C4-2B (cell line): ENCODE results near the gene NAV2.

Source experiments
- ZFX ChIP-seq: fragments of 450-650 bp; IDR thresholded peaks from 2 replicates; pipeline ENCODE4 v1.6.1; 2017
- TF ChIP-seq, protein P1 (sequence below): fragments of 450-650 bp; conservative IDR thresholded peaks from 2 replicates; pipeline ENCODE4 v1.5.1; 2017; ENCODE audit warnings: mild to moderate bottlenecking

DNA sequence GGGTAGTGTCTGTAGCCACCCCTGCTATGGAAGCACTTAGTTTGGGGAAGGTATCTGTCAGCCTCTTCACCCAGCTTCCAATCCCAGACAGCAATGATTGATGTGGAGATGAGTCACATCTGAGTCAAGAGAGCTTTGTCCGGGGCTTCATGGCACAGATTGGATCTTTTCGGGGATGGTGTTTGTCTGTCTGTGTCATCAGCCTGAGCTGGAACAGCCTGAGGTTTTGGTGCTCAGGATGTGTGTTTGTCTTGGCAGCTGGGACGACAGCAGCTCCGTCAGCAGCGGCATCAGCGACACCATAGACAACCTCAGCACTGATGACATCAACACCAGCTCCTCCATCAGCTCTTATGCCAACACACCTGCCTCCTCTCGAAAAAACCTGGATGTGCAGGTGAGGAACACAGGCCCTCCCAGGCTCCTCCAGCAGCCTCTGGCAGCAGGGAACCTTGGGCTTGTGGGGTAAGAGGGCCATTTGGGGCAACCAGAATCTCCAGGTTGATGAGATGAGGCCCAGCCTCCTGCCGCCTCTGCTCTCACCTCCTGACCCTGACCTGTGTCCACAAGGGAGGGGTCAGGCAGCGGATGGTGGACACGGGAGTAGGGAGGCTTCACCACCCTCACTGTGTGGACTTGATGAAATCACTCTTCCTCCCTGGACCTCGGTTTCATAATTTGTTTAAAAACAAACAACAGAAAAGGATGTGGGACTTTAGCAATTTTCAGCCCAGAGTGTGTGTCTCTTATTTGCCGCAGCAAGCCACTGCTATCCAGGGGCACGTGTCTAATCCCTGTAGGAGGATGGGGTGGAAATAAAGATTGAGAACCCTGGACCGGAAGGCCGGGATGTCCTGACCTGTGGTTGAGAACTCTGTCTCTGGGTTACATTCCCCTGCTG, 323.3 kb downstream of the NAV2 start:
- TF ChIP-seq, protein P1, sequence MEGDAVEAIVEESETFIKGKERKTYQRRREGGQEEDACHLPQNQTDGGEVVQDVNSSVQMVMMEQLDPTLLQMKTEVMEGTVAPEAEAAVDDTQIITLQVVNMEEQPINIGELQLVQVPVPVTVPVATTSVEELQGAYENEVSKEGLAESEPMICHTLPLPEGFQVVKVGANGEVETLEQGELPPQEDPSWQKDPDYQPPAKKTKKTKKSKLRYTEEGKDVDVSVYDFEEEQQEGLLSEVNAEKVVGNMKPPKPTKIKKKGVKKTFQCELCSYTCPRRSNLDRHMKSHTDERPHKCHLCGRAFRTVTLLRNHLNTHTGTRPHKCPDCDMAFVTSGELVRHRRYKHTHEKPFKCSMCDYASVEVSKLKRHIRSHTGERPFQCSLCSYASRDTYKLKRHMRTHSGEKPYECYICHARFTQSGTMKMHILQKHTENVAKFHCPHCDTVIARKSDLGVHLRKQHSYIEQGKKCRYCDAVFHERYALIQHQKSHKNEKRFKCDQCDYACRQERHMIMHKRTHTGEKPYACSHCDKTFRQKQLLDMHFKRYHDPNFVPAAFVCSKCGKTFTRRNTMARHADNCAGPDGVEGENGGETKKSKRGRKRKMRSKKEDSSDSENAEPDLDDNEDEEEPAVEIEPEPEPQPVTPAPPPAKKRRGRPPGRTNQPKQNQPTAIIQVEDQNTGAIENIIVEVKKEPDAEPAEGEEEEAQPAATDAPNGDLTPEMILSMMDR = no peak
- TF ChIP-seq ZFX = no peak
